ENCODE data around the gene PIEZO2.

The PIEZO2 gene

GRCh38 chr18:10713409-10713808 is 436.0 kb downstream of the PIEZO2 start:
- ATAC-seq, result no peak
- TF ChIP-seq PATZ1 (CRISPR knock-in tag; IDR thresholded peaks at IDR 0.05; ENCODE audit: borderline replicate concordance) (no peak), ISL1 (CRISPR knock-in tag; IDR thresholded peaks at IDR 0.05) (no peak), ZC3H10 (CRISPR knock-in tag; IDR thresholded peaks at IDR 0.05) (no peak), PPARA (CRISPR knock-in tag; IDR thresholded peaks at IDR 0.05; ENCODE audit: borderline replicate concordance) (no peak), ZNF8 (CRISPR knock-in tag; IDR thresholded peaks at IDR 0.05) (no peak), RARB (CRISPR knock-in tag; IDR thresholded peaks at IDR 0.05) (no peak), ZNF565 (CRISPR knock-in tag; conservative IDR thresholded peaks at IDR 0.05; ENCODE audit: low read depth) (no peak), POU6F1 (CRISPR knock-in tag; IDR thresholded peaks at IDR 0.05; ENCODE audit: borderline replicate concordance, low read depth) (no peak), SNAI2 (CRISPR knock-in tag; IDR thresholded peaks at IDR 0.05) (no peak), TOX (CRISPR knock-in tag; IDR thresholded peaks at IDR 0.05; ENCODE audit: borderline replicate concordance) (no peak), CREB5 (CRISPR knock-in tag; IDR thresholded peaks at IDR 0.05; ENCODE audit: low read depth) (no peak), ZFP30 (CRISPR knock-in tag; IDR thresholded peaks at IDR 0.05) (no peak), ARNTL (CRISPR knock-in tag; IDR thresholded peaks at IDR 0.05; ENCODE audit: borderline replicate concordance, low read depth) (no peak), ZFP3 (CRISPR knock-in tag; IDR thresholded peaks at IDR 0.05) (no peak), TCF4 (CRISPR knock-in tag; IDR thresholded peaks at IDR 0.05; ENCODE audit: borderline replicate concordance) (no peak), ESRRG (CRISPR knock-in tag; IDR thresholded peaks at IDR 0.05) (no peak)

- TF ChIP-seq ESRRG (CRISPR knock-in tag; IDR thresholded peaks at IDR 0.05) (no peak), OSR1 (CRISPR knock-in tag; IDR thresholded peaks at IDR 0.05) (no peak), CSDC2 (CRISPR knock-in tag; IDR thresholded peaks at IDR 0.05) (no peak)
- no peak for ATAC-seq
These were observed 442.1 kb downstream of the PIEZO2 start for GRCh38 chr18:10707294-10707693.

- no peak for ATAC-seq
- no peak for TF ChIP-seq ZC3H10 (CRISPR knock-in tag; IDR thresholded peaks at IDR 0.05)
- no peak for TF ChIP-seq ZNF70 (CRISPR knock-in tag; IDR thresholded peaks at IDR 0.05)
- TF ChIP-seq OSR1 (CRISPR knock-in tag; IDR thresholded peaks at IDR 0.05), result no peak
- TF ChIP-seq CSRNP3 (CRISPR knock-in tag; IDR thresholded peaks at IDR 0.05), result no peak
- TF ChIP-seq CREB5 (CRISPR knock-in tag; IDR thresholded peaks at IDR 0.05; ENCODE audit: low read depth), result no peak
- no peak for TF ChIP-seq ZFP30 (CRISPR knock-in tag; IDR thresholded peaks at IDR 0.05)
- no peak for TF ChIP-seq BACH2 (CRISPR knock-in tag; IDR thresholded peaks at IDR 0.05; ENCODE audit: borderline replicate concordance)
- no peak for TF ChIP-seq POU6F1 (CRISPR knock-in tag; IDR thresholded peaks at IDR 0.05; ENCODE audit: borderline replicate concordance, low read depth)
- TF ChIP-seq TSHZ2 (CRISPR knock-in tag; IDR thresholded peaks at IDR 0.05), result no peak
- TF ChIP-seq ISL1 (CRISPR knock-in tag; IDR thresholded peaks at IDR 0.05), result no peak
- no peak for TF ChIP-seq ARNTL (CRISPR knock-in tag; IDR thresholded peaks at IDR 0.05; ENCODE audit: borderline replicate concordance, low read depth)
- no peak for TF ChIP-seq CSDC2 (CRISPR knock-in tag; IDR thresholded peaks at IDR 0.05)
- TF ChIP-seq ZNF8 (CRISPR knock-in tag; IDR thresholded peaks at IDR 0.05), result no peak
- TF ChIP-seq PPARA (CRISPR knock-in tag; IDR thresholded peaks at IDR 0.05; ENCODE audit: borderline replicate concordance), result no peak
These were observed 443.6 kb downstream of the PIEZO2 start for GRCh38 chr18:10705786-10706185.

All from SK-N-SH treated with all-trans-retinoic acid at 6 μM for 48 hours (cell line).